NB4 (cell line): ENCODE measurements around the gene FBXW5.

Source experiments
- DNase-seq: peaks from one replicate; pipeline ENCODE4 v3.0.0; 2010; ENCODE audit warnings: low read depth
- H3K4me3 ChIP-seq: one replicate; pipeline ENCODE4 v1.5.1; 2011; ENCODE audit warnings: mild to moderate bottlenecking, low read depth, low read length, moderate library complexity
- CTCF ChIP-seq: IDR thresholded peaks from one replicate; pipeline ENCODE4 v1.5.1; 2012; ENCODE audit warnings: low read depth, low read length
- MAX ChIP-seq: IDR thresholded peaks from 2 replicates; pipeline ENCODE4 v1.6.1; 2011; ENCODE audit warnings: low read depth, low read length
- MYC ChIP-seq: IDR thresholded peaks from 2 replicates; pipeline ENCODE4 v1.6.1; 2011; ENCODE audit warnings: low read depth, low read length
- POLR2A ChIP-seq: IDR thresholded peaks from 2 replicates; pipeline ENCODE4 v1.6.1; 2011; ENCODE audit warnings: mild to moderate bottlenecking; ENCODE audit not compliant: insufficient read length; ENCODE audit errors: extremely low read depth

Gene FBXW5

GRCh38 chr9:136978073-136978864, 33.7 kb upstream of the FBXW5 start:
- no peak overlapping the region for H3K4me3 ChIP-seq
- no peak for DNase-seq

GRCh38 chr9:136977649-136978072, 33.1 kb upstream of the FBXW5 start:
- TF ChIP-seq MYC (no peak), POLR2A (no peak), CTCF (no peak), MAX (no peak)
- H3K4me3 ChIP-seq = no peak overlapping the region
- DNase-seq = no peak

More at GRCh38 chr9:136978073-136978864, 33.7 kb upstream of the FBXW5 start:
- no peak for TF ChIP-seq CTCF
- no peak for TF ChIP-seq MYC
- TF ChIP-seq POLR2A = no peak
- no peak for TF ChIP-seq MAX

- H3K4me3 ChIP-seq = no peak within 1 kb of the TSS
- no peak for TF ChIP-seq CTCF
- TF ChIP-seq MAX = no peak
- no peak for TF ChIP-seq POLR2A
- no peak for DNase-seq
These were observed 32.7 kb upstream of the FBXW5 start, which contains the start of gene PTGDS for GRCh38 chr9:136977223-136977622. PTGDS (plus strand) TSS chr9:136977504; CDS start chr9:136977579, 75 bp downstream.

- peak; percentile 43 for DNase-seq
- TF ChIP-seq MAX (no peak), POLR2A (no peak), CTCF (peak; percentile 33)
- no peak overlapping the region for H3K4me3 ChIP-seq
These were observed 31.1 kb upstream of the FBXW5 start for GRCh38 chr9:136975644-136976043.

- no peak overlapping the region for H3K4me3 ChIP-seq
- TF ChIP-seq MYC (no peak), CTCF (no peak), POLR2A (no peak), MAX (no peak)
- DNase-seq = no peak
These were observed 30.4 kb upstream of the FBXW5 start for GRCh38 chr9:136974817-136975535.
